HG03060 (cell line): ENCODE measurements around the gene LDLRAD1.
"Not testable (repeated sequence)": the region's sequence is repeated elsewhere in the genome, so short reads cannot be mapped to it uniquely, and the experiment has no call there.

Experiments used
- ATAC-seq: cut with Tn5 transposase; IDR thresholded peaks from one replicate; pipeline ENCODE4 v1.9.1; 2021; ENCODE audit warnings: low read depth, moderate number of reproducible peaks; ENCODE audit not compliant: unreplicated experiment

The LDLRAD1 gene

DNA sequence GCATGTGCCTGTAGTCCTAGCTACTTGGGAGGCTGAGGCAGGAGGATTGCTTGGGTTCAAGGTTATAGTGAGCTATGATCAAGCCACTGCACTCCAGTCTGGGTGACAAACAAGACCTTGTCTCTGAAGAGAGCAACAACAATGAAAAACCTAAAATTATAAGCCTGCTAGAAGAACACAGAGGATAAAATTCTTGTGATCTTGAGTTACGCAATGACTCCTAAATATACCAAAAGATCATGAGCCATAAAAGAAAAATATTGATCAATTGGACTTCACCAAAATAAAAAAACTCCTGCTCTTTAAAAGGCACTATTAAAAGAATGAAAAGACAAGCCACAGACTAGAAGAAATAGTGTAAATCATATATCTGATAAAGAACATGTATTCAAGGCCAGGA is 22.3 kb downstream of the LDLRAD1 start:
- ATAC-seq = no peak

DNA sequence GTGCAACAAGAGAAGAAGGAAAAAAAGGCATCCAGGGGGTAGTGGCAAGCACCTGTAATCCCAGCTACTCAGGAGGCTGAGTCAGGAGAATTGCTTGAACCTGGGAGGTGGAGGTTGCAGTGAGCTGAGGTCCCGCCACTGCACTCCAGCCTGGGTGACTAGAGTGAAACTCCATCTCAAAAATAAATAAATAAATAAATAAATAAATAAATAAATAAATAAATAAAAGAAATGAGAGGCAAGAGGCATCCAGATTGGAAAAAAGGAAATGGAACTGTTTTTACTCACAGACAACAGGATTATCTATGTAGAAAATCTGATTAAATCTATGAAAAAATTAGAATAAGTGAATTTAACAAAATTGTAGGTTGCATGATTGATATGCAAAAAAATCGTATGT is 23.5 kb downstream of the LDLRAD1 start:
- not testable (repeated sequence) for ATAC-seq

DNA sequence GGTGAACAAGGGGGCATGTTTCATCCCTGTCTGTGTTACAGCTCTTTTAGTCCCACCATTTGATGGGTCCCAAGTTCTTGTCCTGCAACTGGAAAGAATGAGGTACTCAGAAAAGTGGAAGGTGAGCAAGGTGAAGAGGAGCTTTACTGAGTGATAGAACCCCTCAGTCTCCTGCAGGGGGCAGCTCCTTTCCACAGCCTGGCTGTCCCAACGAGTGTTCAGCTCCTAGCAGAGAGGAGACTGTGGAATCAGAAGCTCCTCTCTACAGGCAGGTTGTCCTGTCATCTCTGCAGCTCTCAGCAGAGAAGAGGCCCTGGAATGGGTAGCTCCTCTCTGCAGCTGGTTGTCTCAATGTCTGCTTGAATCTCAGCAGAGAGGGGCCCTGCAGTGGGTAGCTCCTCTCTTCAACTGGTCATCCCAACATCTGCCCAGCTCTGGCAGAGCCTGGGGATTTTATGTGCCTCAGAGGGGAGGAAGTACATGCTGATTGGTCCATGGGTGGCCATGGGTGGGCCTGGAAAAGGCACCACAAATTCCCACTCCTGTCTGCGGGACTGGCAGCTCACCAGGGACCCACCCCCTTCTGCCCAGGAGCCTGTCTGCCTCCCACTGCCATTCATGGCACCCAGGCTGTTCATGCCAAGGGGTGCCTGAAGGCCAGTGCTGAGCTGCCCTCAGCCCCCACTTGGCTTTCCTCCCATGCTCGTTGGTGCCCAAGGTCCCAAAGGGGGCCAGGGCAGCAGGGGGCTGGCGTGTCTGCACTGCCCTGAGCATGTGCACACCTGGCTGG is 25.7 kb downstream of the LDLRAD1 start:
- no peak for ATAC-seq

DNA sequence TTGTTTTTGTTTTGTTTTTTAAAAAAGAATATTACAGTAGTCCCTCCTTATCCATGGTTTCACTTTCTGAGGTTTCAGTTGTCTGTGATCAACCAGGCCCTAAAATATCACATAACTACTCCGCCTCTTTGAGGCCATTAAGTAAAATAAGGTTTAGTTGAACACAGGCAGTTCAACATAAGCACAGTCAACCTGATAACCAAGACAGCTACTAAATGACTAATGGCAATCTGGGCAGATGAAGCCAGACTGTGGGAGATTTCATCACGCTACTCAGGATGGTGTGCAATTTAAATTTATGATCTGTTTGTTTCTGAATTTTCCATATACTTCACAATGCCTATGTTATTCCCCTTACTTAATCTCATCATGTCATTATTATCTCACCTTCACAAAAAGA is 30.1 kb downstream of the LDLRAD1 start:
- ATAC-seq = no peak

DNA sequence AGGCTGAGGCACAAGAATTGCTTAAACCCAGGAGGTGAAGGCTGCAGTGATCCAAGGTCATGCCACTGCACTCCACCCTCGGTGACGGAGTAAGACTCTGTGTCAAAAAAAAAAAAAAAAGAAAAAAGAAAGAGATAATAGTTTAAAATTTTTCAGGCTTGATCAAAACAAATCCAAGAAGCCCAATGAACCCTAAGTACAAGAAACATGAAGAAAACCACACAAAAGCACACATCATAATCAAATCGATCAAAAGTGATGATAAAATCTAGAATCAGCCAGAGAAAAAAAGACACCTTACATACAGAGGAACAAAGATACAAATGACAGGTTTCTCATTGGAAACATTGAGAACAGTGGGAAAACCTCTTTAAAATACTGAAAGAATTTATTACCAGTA is 31.5 kb downstream of the LDLRAD1 start:
- no peak for ATAC-seq

DNA sequence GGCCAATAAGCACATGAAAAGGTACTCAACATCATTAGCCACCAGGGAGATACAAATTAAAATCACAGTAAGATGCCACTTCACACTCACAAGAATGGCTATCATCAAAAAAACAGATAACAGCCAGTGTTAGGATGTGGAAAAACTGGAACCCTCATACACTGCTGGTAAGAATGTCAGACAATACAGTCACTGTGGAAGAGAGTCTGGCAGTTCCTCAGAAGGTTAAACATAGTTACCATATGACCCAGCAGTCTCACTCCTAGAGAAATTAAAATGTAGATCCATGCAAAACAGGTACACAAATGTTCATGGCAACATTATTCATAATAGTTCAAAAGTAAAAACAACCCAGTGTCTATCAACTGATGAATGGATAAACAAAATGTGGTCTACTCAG is 33.3 kb downstream of the LDLRAD1 start:
- no peak for ATAC-seq

DNA sequence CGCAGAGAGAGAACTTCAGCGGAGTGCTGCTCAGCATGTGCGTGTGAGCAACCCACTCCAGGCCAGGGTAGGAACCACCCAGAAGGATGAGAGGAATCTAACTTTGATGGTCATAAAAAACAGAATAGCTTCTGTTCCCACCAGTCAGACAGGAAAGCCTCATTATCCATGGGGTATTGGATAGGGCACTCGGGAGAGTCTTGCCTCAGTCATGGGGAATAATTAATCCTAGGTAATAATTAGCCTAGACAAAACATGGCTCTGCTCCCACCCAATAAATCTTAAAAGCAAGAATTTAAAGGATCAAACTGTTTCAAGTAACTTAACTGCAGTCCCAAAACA is 35.3 kb downstream of the LDLRAD1 start:
- no peak for ATAC-seq

DNA sequence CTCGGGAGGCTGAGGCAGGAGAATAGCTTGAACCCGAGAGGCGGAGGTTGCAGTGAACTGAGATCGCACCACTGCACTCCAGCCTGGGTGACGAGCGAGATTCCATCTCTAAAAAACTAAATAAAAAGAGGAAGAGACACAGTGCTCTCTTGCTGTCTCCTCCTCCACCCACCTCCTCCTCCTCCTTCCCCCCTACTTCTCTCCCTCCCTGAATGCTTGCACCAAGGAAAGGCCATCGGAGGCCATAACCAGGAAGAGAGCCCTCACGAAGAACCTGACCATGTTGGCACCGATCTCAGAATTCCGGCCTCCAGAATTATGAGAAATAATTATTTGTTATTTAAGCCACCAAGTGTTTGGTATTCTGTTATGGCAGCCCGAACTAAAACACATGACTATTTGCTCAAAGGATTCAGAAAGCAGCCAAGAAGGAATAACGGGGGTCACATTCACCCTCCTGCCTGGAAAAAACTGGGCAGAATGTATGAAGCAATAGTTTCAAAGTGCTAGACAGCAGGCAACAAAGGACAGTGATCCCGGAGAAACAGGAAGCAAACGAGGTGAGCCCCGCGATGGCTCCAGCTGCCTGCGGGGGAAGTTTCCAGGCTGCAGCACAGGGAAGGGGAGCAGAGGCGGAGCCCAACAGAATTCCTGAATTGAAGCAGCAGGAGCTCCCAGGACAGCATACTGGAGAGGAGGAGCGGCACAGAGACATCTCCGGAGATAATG is 35.8 kb downstream of the LDLRAD1 start:
- ATAC-seq = no peak

DNA sequence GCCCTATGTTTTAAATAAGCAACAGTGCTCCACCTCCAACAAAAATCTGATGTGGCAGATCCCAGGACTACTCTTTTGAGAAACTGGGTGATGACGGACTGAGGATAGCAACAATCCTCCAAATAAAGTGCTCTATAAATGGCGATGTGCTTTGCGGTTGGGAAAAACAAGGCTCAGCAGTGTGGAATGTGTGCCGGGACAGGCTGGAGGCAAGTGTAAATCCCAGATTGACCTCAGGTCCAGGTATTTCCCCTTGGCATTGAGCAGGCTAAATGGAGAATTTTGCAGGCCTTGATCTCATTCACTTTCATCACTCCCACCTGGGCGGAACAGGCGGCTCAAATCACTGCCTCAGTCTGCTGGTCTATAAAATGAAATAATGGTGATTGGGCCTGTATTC is 36.8 kb downstream of the LDLRAD1 start:
- no peak for ATAC-seq

DNA sequence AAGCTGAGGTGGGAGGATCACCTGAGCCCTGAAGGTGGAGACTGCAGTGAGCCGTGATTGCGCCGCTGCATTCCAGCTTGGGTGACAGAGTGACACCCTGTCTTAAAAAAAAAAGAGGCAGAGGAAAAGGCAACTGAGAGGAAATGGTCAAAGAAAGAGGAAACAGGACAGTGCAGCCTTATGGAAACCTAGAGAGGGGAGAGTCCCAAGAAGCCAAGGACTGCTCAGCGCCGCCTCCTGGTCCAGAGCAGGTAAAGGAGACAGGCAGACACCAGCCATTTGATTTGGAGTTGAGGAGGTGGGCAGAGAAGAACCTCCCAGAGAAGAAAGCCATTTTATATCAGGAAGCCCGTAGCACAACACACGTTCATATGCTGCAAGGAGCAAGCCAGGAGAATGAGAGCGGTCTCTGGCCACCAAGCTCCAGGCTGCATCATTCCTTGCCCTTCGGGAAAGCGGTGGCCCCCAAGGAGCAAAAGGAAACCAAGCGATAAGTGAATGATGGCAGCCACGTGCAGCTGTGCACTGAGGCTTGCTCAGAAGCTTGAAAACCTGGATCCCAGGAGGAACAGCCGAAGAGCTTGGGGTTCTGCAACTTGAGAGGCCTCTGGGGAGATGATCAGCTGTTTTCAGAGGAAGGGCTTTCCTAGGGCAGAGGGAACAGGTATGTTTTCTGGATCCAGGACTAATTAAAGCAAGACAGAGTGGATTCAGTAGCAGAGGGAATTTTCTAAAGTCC is 38.1 kb downstream of the LDLRAD1 start:
- no peak for ATAC-seq

DNA sequence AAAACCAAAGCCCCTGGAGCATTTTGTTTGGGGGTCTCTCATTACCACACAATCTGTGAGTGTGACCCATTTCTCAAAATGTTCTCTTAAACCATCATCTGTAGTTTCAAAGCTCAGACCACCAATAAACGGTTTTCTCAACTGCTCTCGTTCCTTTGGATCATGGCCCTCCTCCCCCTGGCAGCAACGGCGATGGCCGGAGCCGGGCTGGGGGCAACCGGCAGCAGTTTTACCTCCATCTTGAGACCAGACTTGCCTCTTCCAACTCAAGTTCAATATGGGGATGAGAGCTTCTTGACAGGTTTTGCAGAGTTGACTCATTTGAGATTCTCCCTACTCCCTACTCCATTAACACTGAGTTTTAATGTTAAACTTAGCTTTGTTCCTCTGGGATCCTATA is 42.1 kb downstream of the LDLRAD1 start:
- ATAC-seq = no peak

DNA sequence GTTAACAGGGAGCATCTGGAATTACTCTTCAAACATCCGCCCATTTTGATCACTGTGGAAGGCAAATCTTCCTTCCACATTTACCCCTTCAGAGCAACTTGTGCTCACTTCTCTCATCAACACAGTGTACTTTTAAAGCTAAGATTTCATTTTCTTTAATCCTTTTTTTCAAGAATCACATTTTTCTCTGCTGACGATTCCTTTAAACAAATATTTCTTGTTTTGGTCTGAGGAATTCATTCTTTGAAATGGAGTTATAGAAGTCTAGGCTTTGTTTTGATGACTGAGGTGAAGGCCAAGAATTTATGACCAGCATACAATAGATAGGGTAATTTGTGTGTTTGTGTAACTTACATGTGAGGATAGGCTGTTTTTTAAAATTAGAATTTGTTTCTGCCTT is 46.3 kb downstream of the LDLRAD1 start:
- ATAC-seq = no peak

DNA sequence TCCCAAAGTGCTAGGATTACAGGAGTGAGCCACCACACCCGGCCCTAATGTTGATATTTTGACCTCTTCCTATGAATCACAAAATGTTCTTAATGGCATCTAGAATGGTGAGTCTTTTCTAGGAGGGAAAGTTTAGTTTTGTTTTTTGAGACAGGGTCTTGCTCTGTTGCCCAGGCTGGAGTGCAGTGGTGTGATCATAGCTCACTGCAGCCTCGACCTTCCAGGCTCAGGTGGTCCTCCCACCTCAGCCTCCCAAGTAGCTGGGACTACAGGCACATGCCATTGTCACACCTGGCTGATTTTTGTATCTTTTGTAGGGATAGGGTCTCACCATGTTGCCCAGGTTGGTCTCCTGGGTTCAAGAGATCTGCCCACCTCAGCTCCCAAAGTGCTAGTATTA is 48.7 kb downstream of the LDLRAD1 start:
- ATAC-seq = not testable (repeated sequence)

DNA sequence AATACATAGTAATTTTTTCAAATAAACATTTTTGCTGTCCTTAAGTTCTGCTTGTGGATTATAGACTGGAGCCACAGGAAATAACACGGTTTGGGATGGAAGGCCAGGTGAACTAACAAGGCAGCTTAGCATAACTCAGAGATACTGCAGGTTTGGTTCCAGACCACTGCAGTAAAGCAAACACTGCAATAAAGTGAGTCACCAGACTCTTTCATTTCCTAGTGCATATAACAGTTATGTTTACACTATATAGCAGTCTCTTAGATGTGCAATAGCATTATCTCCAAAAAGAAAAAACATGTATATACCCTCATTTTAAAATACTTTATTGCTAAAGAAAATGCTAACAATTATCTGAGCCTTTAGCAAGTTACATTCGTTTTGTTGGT is 49.9 kb downstream of the LDLRAD1 start:
- no peak for ATAC-seq

DNA sequence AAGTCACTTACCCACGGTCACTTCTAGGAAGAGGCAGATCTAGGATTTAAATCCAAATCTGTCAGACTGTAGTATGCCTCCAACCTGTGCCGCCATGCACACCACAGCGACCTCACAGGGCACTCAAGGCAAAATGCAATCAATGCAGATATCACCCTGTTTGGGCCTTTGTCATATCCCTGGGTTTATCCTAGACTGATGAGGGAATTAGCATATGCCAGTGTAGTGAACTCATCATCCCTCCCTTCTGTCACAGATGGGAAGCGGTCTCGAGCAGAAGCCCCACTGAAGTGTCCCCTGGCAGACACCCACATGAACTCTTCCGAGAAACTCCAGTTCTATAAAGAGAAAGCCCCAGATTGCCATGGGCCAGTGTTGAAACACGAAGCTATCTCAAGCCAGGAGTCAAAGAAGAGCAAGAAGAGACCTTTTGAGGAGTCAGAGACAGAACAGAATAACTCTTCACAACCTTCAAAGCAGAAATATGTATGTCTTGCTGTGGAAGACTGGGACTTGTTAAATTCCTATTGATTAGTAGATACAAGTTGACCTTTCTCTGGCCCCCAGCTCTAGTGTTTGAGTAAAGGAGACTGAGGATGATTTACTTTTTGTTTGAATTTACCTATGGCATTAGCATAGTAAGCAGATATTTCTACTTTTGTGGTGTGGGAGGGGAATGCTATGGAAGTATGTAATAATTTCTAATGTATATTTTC is 50.4 kb downstream of the LDLRAD1 start:
- no peak for ATAC-seq

DNA sequence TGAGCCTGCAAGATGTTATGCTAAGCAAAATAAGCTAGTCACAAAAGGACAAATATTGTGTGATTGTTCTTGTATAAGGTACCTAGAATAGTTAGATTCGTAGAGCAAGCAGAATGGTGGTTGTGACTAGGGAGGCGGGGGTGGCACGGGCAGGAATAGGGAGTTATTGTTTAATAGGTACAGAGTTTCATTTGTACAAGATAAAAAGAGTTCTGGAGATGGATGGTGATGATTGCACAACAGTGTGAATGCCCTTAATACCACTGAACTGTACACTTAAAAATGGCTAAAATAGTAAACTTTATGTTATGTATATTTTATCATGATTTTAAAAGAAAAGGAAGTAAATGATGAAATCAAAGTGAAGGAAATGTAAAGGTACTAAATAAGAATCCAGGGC is 51.2 kb downstream of the LDLRAD1 start:
- ATAC-seq = no peak

DNA sequence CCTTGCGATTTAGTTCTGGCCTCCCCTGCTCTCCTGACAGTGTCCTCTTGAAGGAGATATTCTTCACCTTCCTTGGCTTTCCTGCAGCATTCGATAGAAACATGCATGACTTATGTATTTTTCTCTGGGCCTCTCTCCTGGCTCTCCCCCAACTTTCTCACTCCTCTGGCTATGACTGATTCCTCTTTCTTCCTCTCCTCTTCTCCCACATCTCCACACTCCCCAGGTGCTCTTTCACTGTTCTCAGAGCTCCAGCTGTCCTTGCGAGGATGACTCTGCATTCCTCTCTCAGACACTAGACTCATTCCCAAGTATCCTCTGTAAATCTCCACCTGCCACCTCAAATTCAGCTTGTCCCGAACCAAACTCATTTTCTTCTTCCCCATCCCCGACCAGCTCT is 53.9 kb downstream of the LDLRAD1 start:
- no peak for ATAC-seq

DNA sequence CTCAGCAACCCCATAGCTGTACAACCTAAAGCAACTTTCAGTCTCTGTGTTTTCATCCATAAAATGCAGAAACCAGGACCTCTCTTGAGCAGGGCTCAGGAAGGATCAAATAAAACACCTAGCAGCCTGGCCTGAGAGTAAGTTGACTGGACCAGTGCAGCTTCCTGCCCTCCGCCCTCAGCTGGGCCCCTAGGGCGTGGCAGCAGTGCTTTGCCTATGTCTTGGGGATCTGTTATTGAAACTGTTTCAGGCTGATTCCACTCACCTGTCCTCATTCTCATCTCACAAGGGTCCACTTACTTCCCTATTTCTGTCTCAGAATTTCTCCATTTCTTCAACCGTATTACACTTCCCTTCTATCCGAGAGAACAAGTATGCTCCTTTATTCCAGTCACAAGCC is 54.5 kb downstream of the LDLRAD1 start:
- ATAC-seq = no peak

DNA sequence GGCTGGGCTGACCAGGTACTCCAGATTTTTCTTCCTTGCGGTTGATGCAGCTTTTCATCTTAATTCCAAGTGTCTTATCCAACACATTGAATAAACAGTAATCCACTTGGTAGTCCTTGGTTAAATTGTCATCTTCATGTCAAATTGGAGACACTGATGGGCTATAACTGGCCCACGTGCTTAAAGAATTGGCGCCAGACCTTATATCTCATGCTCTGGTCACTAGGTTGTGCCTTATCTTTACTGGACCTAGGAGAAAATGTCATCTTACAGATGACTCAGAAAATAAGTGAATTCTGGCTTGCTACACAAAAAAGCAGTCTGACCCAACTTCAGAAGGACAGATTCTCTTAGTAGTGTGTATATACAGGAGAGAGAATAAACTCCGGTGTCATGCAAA is 55.6 kb downstream of the LDLRAD1 start:
- no peak for ATAC-seq

DNA sequence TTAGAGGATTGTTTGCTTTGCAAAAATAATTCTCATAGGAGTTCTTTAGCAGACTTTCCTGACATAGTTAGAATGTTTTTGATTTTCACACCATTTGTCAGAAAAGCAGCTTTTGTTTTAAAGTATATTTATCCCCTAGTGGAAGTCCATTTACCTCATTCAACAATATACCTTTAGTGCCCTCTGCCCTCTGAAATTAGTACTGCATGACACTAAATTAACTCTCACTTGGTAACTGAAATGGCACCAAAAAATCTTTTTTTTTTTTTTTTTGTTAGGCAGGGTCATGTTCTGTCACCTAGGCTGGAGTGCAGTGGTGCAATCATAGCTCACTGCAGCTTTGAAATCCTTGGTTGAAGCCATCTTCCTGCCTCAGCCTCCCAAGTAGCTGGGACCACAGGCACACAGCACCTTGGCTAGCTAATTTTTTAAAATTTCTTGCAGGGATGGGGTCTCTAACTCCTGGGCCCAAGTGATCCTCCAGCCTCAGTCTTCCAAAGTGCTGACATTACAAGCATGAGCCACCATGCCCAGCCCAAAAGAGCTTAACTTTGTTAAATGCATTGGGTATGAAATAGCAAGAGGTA is 58.2 kb downstream of the LDLRAD1 start:
- no peak for ATAC-seq
